DOHH2 (cell line): ENCODE results near the gene OSBPL2.

Experiments
- H3F3A ChIP-seq: fragments of 200-600 bp; sonication (generic), shearing (Covaris generic); 2 replicates; pipeline ENCODE4 v1.6.0; 2016; ENCODE audit warnings: antibody characterized with exemption, mild to moderate bottlenecking; ENCODE audit not compliant: control insufficient read depth, insufficient read depth
- H3K27ac ChIP-seq: fragments of 200-600 bp; sonication (generic); 2 replicates; pipeline ENCODE4 v1.5.1; 2014; ENCODE audit warnings: low read depth, mild to moderate bottlenecking, low read length, moderate library complexity
- H3K27me3 ChIP-seq: fragments of 200-600 bp; sonication (generic); 2 replicates; pipeline ENCODE4 v1.6.1; 2014; ENCODE audit warnings: mild to moderate bottlenecking, low read length, mixed read lengths; ENCODE audit not compliant: control insufficient read depth
- H3K36me3 ChIP-seq: fragments of 200-600 bp; sonication (generic); 2 replicates; pipeline ENCODE4 v1.6.1; 2014; ENCODE audit warnings: mild to moderate bottlenecking, low read length, moderate library complexity, mixed read lengths; ENCODE audit not compliant: control insufficient read depth
- H3K4me1 ChIP-seq: fragments of 200-600 bp; sonication (generic); 2 replicates; pipeline ENCODE4 v1.6.1; 2014; ENCODE audit warnings: mild to moderate bottlenecking, low read length, mixed read lengths; ENCODE audit not compliant: control insufficient read depth
- H3K4me2 ChIP-seq: fragments of 200-600 bp; sonication (generic); 2 replicates; pipeline ENCODE4 v1.6.0; 2014; ENCODE audit warnings: mild to moderate bottlenecking, low read length, moderate library complexity
- H3K4me3 ChIP-seq: fragments of 200-600 bp; sonication (generic); 2 replicates; pipeline ENCODE4 v1.5.1; 2014; ENCODE audit warnings: mild to moderate bottlenecking, low read length, mixed read lengths
- H3K79me2 ChIP-seq: fragments of 200-600 bp; sonication (generic); 2 replicates; pipeline ENCODE4 v1.6.1; 2014; ENCODE audit warnings: mild to moderate bottlenecking, low read length, mixed read lengths; ENCODE audit not compliant: control insufficient read depth
- H3K9me2 ChIP-seq: fragments of 200-600 bp; sonication (generic); replicated peaks from 2 replicates; pipeline ENCODE4 v1.6.1; 2014; ENCODE audit warnings: mild to moderate bottlenecking, low read length, mixed read lengths; ENCODE audit not compliant: control insufficient read depth
- H3K9me3 ChIP-seq: fragments of 200-600 bp; sonication (generic); 2 replicates; pipeline ENCODE4 v1.6.1; 2014; ENCODE audit warnings: antibody characterized with exemption, low read length, mixed read lengths; ENCODE audit not compliant: control insufficient read depth, insufficient read depth
- H4K20me1 ChIP-seq: fragments of 200-600 bp; sonication (generic); 2 replicates; pipeline ENCODE4 v1.6.0; 2014; ENCODE audit warnings: low read depth, mild to moderate bottlenecking, antibody characterized with exemption, low read length, moderate library complexity; ENCODE audit not compliant: control insufficient read depth, insufficient read depth
- CTCF ChIP-seq: fragments of 200-600 bp; sonication (generic); IDR thresholded peaks from one replicate; pipeline ENCODE4 v1.5.1; 2014; ENCODE audit warnings: antibody characterized with exemption, mild to moderate bottlenecking, low read depth, low read length; ENCODE audit not compliant: poor library complexity, severe bottlenecking
- EZH2phosphoT487 ChIP-seq: fragments of 200-600 bp; sonication (generic); IDR thresholded peaks from 2 replicates; pipeline ENCODE4 v1.6.1; 2017; ENCODE audit warnings: borderline replicate concordance, mild to moderate bottlenecking, antibody characterized with exemption, low read length, moderate library complexity, mixed read lengths

OSBPL2 gene

GRCh38 chr20:62311832-62312661 lies 73.7 kb downstream of the OSBPL2 start:
- no peaks in the 10 kb centered on the region for H3K9me2 ChIP-seq
- H3K4me2 ChIP-seq = no peak overlapping the region
- H4K20me1 ChIP-seq = 0 out of 2 replicates have a peak, but pooled peaks cover 5% of the 10 kb centered on the region

GRCh38 chr20:62312662-62312977 lies 74.3 kb downstream of the OSBPL2 start:
- H3F3A ChIP-seq = 0 out of 2 replicates have a peak, but pooled peaks cover 4% of the 10 kb centered on the region
- peaks cover 38% of the 10 kb centered on the region for H3K36me3 ChIP-seq
- H3K9me2 ChIP-seq = no peaks in the 10 kb centered on the region
- no peaks in the 10 kb centered on the region for H3K27me3 ChIP-seq
- TF ChIP-seq CTCF (no peak), EZH2phosphoT487 (no peak)
- no peak overlapping the region for H3K27ac ChIP-seq
- no peak overlapping the region for H3K4me2 ChIP-seq
- H3K4me1 ChIP-seq = no peaks in the 10 kb centered on the region
- no peaks in the 10 kb centered on the region for H3K79me2 ChIP-seq
- no peaks in the 10 kb centered on the region for H4K20me1 ChIP-seq
- H3K4me3 ChIP-seq = no peak overlapping the region
- H3K9me3 ChIP-seq = no peaks in the 10 kb centered on the region

More at GRCh38 chr20:62311832-62312661, 73.7 kb downstream of the OSBPL2 start:
- no peak overlapping the region for H3K27ac ChIP-seq
- H3K79me2 ChIP-seq = peaks cover 1% of the 10 kb centered on the region
- peaks cover 38% of the 10 kb centered on the region for H3K36me3 ChIP-seq
- H3K4me1 ChIP-seq = no peaks in the 10 kb centered on the region
- no peak for TF ChIP-seq CTCF
- H3F3A ChIP-seq = 0 out of 2 replicates have a peak, but pooled peaks cover 4% of the 10 kb centered on the region
- H3K4me3 ChIP-seq = no peak overlapping the region
- no peaks in the 10 kb centered on the region for H3K27me3 ChIP-seq
- no peaks in the 10 kb centered on the region for H3K9me3 ChIP-seq

GRCh38 chr20:62313021-62313420 lies 74.7 kb downstream of the OSBPL2 start:
- Histone ChIP-seq H3K27me3 (no peaks in the 10 kb centered on the region), H3K4me3 (no peak overlapping the region), H3K4me2 (no peak overlapping the region), H3K4me1 (no peaks in the 10 kb centered on the region), H3K9me2 (no peaks in the 10 kb centered on the region), H4K20me1 (no peaks in the 10 kb centered on the region), H3F3A (0 out of 2 replicates have a peak, but pooled peaks cover 4% of the 10 kb centered on the region), H3K36me3 (peaks cover 34% of the 10 kb centered on the region), H3K79me2 (no peaks in the 10 kb centered on the region), H3K27ac (no peak overlapping the region), H3K9me3 (no peaks in the 10 kb centered on the region)
- TF ChIP-seq CTCF (no peak), EZH2phosphoT487 (no peak)
